Activated naive CD4-positive, alpha-beta T cell (primary cell): ENCODE measurements around the gene LRRC8D.
A peak's percentile ranks its signal among the peaks of the same experiment; 100 is the strongest.

Experiments
- DNase-seq, 4 experiments: peaks; one replicate each; lab custom pipeline; 2025; lab: John Stamatoyannopoulos, UW

Gene LRRC8D

DNA sequence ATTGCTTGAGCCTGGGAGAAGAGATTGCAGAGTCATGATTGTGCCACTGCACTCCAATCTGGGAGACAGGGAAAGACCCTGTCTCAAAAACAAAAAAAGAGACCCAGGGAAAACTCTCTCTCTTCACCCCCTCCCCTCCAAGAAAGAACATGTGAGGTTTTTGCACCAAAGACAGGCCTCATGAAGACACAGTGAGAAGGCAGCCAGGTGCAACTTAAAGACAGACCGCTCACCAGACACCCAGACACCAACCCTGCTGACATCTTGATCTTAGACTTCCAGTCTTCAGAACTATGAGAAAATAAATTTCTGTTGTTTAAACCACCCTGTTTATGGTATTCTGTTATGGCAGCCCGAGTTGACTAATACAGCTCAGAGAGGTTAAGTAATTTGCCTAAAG, 13.3 kb upstream of the LRRC8D start:
- no peak for DNase-seq

DNA sequence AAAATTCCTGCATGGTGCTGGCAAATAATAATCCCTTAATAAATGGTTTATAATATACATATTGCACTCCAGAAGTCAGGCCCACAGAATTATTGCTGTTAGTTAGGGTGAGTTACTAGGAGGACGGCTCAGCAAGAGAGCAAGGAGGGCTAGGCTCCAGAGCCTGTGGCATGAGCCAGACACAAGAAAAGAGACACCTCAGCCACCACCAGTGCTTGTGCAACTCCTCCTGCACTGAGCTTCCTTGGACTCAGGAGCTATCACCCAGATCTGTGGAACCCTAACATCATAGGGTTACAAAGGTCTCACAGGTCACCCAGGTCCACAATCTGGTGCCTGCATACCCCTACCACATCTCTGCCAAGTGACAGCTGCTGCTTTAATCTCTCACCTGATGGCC, 12.8 kb upstream of the LRRC8D start:
- DNase-seq: no peak

DNA sequence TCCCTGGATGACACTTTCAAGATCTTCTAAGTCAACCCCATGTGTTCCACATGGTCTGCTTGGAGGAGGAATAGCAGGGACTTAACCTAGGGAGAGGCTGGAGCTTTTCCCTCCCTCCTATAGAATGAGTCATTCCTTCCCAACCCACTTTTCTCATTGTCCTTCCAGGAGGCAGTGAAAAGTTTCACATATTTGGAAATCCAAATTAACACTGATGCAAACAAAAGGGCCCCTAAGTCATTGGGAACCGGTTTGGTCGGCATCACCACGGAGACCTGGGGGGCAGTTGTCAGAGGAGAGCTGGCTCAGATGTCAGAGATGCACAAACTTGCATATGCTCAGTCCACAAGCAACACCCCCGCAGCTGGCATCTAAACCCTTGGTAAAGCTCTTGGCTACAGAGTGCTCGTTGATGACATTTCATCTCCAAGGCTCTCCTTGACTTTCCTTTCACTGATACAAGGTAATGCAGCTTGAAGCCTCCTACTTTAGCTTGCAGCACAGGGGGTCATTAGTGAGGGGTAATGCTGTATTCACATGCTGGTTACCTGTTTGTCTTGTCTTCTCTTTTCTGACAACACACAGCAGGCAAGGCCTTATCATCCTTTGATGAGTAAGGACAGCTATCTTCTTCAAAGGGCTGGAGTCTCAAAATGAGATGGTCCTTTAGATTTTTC, 12.3 kb upstream of the LRRC8D start:
- DNase-seq: no peak

- no peak for DNase-seq
Measured at GRCh38 chr1:89809556-89809955, 11.3 kb upstream of the LRRC8D start.

DNA sequence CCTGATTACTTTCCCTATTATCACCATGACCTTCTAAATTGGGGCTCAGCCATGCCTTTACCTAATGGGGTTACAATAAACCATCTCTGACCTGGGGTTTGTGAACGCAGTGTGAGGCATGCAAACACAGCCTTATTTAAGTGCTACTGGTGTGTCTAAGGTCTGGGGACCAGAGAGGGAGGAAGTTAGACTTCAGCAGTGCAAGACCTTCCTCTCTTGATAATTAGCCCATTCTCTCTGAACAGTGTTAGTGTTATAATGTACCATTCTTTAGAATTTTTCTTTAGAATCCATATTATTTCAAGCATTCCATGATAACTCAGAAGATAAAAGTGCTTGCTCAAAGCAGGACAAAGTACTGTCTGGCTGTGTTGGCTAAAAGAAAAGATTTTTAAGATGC, 10.5 kb upstream of the LRRC8D start:
- no peak for DNase-seq

- no peak for DNase-seq
Measured at GRCh38 chr1:89810880-89811279, 10.0 kb upstream of the LRRC8D start.

GRCh38 chr1:89812992-89813391, 7.8 kb upstream of the LRRC8D start:
- DNase-seq: no peak

- no peak for DNase-seq
Measured at GRCh38 chr1:89815040-89815439, 5.8 kb upstream of the LRRC8D start.

DNA sequence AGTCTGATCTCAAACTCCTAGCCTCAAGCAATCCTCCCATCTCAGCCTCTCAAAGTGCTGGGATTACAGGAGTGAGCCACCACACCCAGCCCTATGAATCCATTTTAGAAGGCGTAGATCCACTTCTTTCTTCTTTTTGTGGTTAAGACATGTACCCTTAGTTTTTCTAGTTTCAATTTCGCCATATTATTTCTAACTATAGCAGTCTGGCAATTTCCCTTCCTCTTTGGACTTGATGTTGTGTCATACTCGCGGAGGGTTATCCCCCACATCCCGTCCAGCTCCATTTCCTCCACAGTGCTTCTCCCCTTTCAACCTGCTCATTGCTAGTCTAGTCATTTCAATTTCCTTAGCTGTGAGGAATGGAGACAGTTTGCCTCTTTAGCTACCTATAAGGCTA, 5.2 kb upstream of the LRRC8D start:
- DNase-seq: no peak

DNA sequence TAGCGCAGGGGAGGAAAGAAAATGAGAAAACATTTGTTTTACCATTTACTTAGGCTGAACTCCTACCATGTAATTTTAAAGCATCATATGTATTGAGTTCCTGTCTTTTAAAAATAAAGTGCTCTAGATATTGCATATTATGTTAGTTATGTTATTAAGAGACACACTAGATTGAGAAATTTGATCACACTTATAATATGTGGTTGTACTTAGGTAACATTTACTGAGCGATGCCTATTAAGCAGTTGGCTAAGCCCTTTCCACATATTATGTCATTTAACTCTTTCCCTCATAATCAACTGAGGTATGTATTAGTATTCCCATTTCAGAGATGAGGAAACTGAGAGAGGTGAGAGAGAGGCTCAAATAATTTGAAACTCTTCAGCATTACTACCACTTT, 4.5 kb upstream of the LRRC8D start:
- no peak for DNase-seq

DNA sequence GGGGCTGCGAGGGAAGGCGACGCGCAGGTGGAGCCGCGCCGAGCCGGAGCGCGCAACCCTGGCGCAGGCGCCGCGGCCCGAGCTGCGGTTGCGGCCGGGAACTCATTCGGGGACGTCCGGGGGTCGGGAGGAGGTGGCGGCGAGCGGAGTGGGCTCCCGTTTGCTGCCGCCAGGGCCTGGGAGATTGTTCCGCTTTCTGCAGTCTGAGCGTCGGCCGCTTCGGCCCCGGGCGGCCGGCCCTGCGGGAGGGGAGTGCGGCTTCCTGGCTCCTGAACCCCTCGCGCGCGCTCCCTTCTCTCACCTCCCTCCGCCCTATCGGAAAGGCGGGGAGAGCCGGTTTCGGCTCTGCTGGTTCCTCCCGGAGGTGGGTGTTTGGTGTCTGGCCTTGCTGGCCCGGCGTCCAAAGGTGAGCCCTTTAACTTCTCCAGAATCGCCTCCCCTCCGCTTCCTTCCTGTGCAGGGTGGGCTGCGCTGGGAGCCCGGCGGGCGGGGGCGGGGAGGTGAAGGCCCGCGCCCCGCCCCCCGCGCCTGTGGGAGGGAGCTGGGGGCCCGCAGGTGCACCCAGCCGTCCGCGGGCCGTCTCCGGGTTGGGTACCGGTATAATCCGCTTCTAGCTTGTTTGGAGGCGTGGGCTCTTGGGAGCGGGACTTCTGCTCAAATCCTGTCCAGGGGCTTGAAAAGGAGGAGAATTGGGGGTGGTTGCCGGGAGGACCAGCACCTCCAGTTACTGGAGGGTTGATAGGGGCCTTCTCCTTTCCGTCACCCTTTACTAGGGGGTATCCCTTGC, 683 bp downstream of the LRRC8D start:
- peak; percentile 17 to 67 (median 36) for DNase-seq

DNA sequence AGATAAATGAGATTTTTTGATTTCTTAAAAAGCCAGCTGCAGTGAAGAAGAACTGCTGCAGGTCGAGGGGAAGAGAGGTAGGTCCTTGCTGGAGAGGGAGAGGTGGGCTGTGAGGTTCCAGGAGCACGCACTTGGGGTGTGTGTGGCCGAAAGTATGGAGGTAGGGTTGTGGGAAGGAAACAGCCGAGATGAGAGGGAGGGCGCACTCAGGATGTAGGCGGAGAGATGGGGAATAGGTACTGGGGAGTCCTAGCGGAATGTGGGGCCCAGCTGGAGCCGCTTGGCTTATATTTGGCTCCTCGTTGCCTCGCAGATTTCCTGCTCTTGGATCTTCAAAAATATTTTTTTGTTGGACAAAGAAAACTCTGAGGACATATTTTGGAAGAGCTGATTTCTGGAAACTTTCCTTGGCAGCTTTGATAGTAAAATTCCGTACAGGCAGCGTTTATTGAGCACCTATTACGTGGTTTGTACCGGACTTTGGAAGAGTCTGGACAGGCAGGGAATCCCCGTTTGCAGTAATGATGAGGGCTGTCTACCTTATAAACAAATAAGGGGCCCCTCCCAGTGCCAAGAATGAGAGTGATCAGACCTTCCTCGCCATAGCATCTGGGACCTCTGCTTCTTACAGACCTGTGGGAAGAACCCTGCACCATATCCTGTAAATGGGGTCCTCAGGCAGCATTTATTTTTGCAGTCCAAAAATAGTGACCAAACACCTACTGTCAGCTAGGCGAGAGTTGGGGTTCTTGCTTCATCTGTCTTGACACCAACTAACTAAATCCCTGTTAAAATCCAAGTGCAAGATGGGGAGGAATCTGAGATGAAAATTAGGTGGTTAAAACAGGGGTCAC, 1.5 kb downstream of the LRRC8D start:
- no peak for DNase-seq

DNA sequence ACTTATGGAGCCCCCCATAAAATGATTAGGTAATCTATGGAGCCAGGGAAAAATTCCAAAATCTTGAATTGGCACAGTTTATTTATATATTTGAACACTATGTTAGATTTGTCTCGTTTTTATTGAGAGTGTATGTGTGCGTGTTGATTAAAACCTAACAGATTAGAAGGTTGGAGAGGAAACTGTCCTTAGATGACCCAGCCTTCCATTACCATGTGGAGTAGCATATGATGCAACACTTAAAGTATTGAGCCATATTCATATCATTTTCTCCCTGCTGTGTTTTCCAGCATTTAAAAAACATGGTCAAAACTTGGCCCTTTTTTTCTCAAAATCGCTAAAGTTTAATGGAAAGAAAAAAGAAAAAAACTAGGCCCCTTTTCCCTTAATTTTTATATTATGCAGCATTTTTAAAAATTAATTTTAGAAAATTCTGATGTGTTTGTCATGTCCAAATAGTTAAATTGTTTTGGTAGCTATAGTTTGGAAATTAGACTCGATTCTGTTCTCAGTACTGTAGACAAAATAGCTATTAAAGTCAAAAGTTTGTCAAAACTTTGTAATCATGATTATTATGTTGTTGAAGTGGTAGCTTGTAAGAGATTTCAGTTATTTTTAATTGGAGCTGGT, 2.3 kb downstream of the LRRC8D start:
- no peak for DNase-seq

- DNase-seq: no peak
Measured at GRCh38 chr1:89823679-89824292, 3.0 kb downstream of the LRRC8D start.

GRCh38 chr1:89826594-89826993, 5.8 kb downstream of the LRRC8D start:
- no peak for DNase-seq

GRCh38 chr1:89827330-89827729, 6.5 kb downstream of the LRRC8D start:
- no peak for DNase-seq

GRCh38 chr1:89827902-89828301, 7.1 kb downstream of the LRRC8D start:
- DNase-seq: no peak

GRCh38 chr1:89829186-89829585, 8.4 kb downstream of the LRRC8D start:
- DNase-seq: no peak

DNA sequence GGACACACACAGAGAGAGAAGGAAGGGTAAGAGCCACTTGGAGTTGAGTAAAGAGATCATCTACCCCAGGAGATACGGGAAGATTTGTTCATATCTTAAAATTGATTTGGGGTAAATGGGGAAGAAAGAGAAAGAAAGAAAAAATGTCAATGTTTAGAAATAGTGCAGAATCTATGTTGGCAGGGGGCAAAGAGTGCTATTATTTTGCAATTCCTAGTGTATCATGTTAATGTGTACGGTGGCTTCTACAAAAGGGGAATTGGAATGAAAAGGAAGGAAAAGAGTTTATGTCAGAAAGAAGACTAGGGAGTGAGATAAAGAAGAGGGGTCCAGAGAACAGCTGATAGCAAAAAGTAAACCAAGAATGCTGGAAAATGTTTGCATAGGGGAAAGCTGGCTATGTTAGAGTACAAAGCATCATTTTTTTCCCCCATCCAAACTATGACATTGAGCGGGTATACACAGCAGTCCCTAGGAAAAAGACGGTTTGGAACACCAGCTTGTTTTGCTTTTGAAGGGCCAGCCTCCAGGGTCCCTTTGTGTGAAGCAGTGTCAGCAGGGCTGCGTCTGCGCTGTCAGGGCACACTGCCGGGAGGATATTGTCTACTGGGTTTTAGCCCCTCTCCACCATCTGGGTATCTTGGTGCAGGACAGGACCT, 10.8 kb downstream of the LRRC8D start:
- no peak for DNase-seq

DNA sequence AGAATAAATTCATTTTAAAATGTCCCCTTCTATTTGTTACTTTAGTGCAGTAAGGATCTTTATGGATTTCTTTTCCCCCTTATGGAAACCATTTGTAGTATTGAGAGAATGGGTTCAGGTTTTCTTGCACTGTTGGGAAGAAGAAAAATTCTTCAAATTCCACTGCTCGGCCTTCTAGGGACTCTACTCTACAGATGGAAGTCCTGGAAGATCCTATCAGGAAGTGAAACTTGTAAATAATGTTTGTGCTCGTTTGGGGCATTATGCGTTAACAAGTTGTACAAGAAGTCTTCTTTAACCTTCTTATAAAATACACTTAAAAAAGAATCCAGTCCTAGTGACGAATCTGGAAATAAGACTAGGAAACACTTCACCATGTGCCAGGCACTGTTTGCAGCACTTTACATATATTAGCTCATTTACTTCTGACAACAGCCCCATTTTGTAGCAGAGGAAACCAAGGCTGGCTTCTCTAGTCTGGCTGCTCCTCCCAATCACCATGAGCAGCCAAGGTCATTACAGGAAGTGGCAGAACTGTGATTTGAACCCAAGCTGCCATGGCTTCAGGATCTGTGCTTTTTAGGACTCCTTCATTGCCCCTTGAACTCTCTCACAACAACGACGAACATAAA, 11.8 kb downstream of the LRRC8D start:
- DNase-seq: no peak
